Body of pancreas (tissue), 4 donors: ENCODE results near the gene ZMPSTE24. TPM values are rescaled to one million over a fixed set of nuclear protein-coding genes. Genes with fewer than 3 reads are reported as not detected.

Experiments used
- ATAC-seq: fragments of 150-250 bp; one replicate; pipeline ENCODE4 v1.9.1; 2016
- DNase-seq, 4 donors: peaks; one replicate each; pipeline ENCODE4 v3.0.0-alpha.2; 2019
- H3K27ac ChIP-seq, 4 donors: fragments of 200-600 bp; sonication (generic); 1 replicate in 3 of 4; 2 replicates in 1 of 4; pipeline versions ENCODE4 v1.5.1 to v1.6.1; 2016 to 2019; ENCODE audit warnings: mild to moderate bottlenecking in 1 of 4, mixed read lengths in 1 of 4, moderate library complexity in 1 of 4
- H3K27me3 ChIP-seq, 2 donors: fragments of 200-600 bp; sonication (generic); one replicate each; pipeline ENCODE4 v1.6.0; 2016; ENCODE audit warnings: mild to moderate bottlenecking in 1 of 2
- H3K36me3 ChIP-seq, 2 donors: fragments of 200-600 bp; sonication (generic); replicated peaks in 1 of 2; 2 replicates each; pipeline ENCODE4 v1.5.1; 2016; ENCODE audit warnings: low read depth in 2 of 2; ENCODE audit not compliant: insufficient read depth in 1 of 2
- H3K4me1 ChIP-seq: fragments of 200-600 bp; sonication (generic); one replicate; pipeline ENCODE4 v1.6.0; 2016
- H3K4me3 ChIP-seq, 2 donors: fragments of 200-600 bp; sonication (generic); 1 replicate in 1 of 2; 2 replicates in 1 of 2; pipeline ENCODE4 v1.5.1; 2016 to 2019
- H3K9me3 ChIP-seq, 3 donors: fragments of 200-600 bp; sonication (generic); 1 replicate in 2 of 3; 2 replicates in 1 of 3; pipeline ENCODE4 v1.5.1; 2016
- CTCF ChIP-seq, 7 experiments: fragments of 450-650 bp in 4 of 7; fragments of 200-600 bp in 3 of 7; sonication (generic) in 3 of 7; IDR thresholded peaks; one replicate each; pipeline ENCODE4 v1.5.1; 2016 to 2019; ENCODE audit warnings: antibody characterized with exemption in 7 of 7
- POLR2A ChIP-seq, 3 donors: fragments of 450-650 bp; IDR thresholded peaks; one replicate each; pipeline ENCODE4 v1.6.1; 2016; ENCODE audit warnings: antibody characterized with exemption in 3 of 3, mild to moderate bottlenecking in 2 of 3
- WGBS, 2 donors: methylation state at CpG; one replicate each; pipeline ENCODE4 v1.1.5; 2017; 5-methylcytosine and 5-hydroxymethylcytosine counted together
- intact Hi-C: fragments of 100-400 bp; cut with DNase I; formaldehyde crosslinking; loops from one replicate; pipeline ENCODE4 v1.15.1; 2023
- total RNA-seq, 2 donors: library from RNA; depleted of rRNA; stranded (reverse); fragments of >200 nt; gene quantifications; one replicate each; pipeline ENCODE4 v1.1.0, GENCODE V29; 2016

The ZMPSTE24 gene
- total RNA-seq, 2 donors from 2014 or later = 20.8 to 25.7 TPM

DNA sequence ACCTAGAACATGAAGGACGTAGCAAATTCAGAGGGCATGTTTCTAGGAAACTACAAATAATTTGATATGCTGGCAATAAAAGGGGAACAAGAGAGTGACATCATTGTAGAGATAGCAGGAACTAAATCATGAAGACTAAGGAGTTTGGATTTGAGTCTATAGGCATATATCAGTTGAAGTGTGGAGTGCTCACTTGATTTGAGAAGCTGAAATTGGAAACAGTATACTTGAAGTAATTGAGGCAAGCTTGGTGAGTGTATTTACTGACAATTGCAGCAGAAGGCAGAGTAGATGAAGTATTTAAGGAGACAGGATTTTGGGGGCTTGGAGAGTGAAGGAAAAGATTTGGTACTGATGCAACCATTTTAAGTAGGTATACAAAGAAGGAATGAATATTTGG, 16.7 kb upstream of the ZMPSTE24 start:
- no peak for TF ChIP-seq CTCF (IDR thresholded peaks at IDR 0.05)
- TF ChIP-seq POLR2A (IDR thresholded peaks at IDR 0.05) = no peak
- intact Hi-C loops = no loop called here
- Histone ChIP-seq H3K27ac (no peak overlapping the region), H3K36me3 (peaks cover 0 to 11% of the 10 kb centered on the region in 2 donors), H3K4me1 (no peaks in the 10 kb centered on the region), H3K27me3 (no peaks in the 10 kb centered on the region), H3K9me3 (no peaks in the 10 kb centered on the region), H3K4me3 (no peak overlapping the region)
- no peak for ATAC-seq
- DNase-seq = no peak
- WGBS, 2 donors = 75 to 92% methylated on average over 1 of the region's 1 CpG

DNA sequence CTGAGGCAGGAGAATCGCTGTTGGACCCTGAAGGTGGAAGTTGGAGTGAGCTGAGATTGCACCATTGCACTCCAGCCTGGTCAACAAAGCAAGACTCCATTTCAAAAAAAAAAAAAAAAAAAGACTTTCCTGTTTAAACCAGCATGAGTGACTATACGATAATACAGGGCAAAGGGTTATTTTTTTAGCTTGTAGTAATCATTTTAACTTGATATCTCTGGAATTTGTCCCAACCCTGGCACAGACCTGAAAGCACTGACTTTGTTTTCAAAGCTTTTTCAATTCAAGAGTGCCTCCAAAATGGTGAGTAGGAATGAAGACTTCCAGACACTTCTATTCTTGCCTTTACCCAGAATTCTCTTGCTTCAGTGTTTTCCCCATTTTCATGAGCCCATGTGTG, 14.7 kb upstream of the ZMPSTE24 start:
- no peaks in the 10 kb centered on the region for H3K27me3 ChIP-seq
- H3K36me3 ChIP-seq = peaks cover 0 to 3% of the 10 kb centered on the region in 2 donors
- ATAC-seq (no peak), DNase-seq (no peak)
- no peaks in the 10 kb centered on the region for H3K4me1 ChIP-seq
- no peak for TF ChIP-seq CTCF (IDR thresholded peaks at IDR 0.05)
- TF ChIP-seq POLR2A (IDR thresholded peaks at IDR 0.05) = no peak
- WGBS, 2 donors = 39 to 43% methylated on average over 2 of the region's 2 CpGs
- intact Hi-C loops = no loop called here
- H3K27ac ChIP-seq = no peak overlapping the region
- no peaks in the 10 kb centered on the region for H3K9me3 ChIP-seq
- no peak overlapping the region for H3K4me3 ChIP-seq

- ATAC-seq = no peak
- Histone ChIP-seq H3K4me3 (no peak overlapping the region), H3K9me3 (no peaks in the 10 kb centered on the region), H3K36me3 (no peaks in the 10 kb centered on the region), H3K4me1 (no peaks in the 10 kb centered on the region), H3K27me3 (no peaks in the 10 kb centered on the region), H3K27ac (no peak overlapping the region)
- intact Hi-C loops = no loop called here
- TF ChIP-seq POLR2A (IDR thresholded peaks at IDR 0.05) (no peak), CTCF (IDR thresholded peaks at IDR 0.05) (no peak)
- WGBS, 2 donors = 61 to 68% methylated on average over 4 of the region's 4 CpGs
- no peak for DNase-seq
These were observed 13.8 kb upstream of the ZMPSTE24 start for GRCh38 chr1:40244138-40244744.

GRCh38 chr1:40245686-40246085, 12.3 kb upstream of the ZMPSTE24 start:
- ATAC-seq (no peak), DNase-seq (no peak)
- no peaks in the 10 kb centered on the region for H3K36me3 ChIP-seq
- H3K9me3 ChIP-seq = no peaks in the 10 kb centered on the region
- no peaks in the 10 kb centered on the region for H3K27me3 ChIP-seq
- H3K4me3 ChIP-seq = no peak overlapping the region
- no peak overlapping the region for H3K27ac ChIP-seq
- TF ChIP-seq POLR2A (IDR thresholded peaks at IDR 0.05) = no peak
- no peak for TF ChIP-seq CTCF (IDR thresholded peaks at IDR 0.05)
- no peaks in the 10 kb centered on the region for H3K4me1 ChIP-seq
- WGBS, 2 donors = 73 to 74% methylated on average over 3 of the region's 3 CpGs
- intact Hi-C loops = no loop called here

- DNase-seq = no peak
- no peak for ATAC-seq
- TF ChIP-seq CTCF (IDR thresholded peaks at IDR 0.05) (no peak), POLR2A (IDR thresholded peaks at IDR 0.05) (no peak)
These were observed 10.4 kb upstream of the ZMPSTE24 start, which contains the start of gene TMCO2 for GRCh38 chr1:40247655-40248054. Gene TMCO2, plus strand, starts transcription at chr1:40247937. Its CDS starts 57 bp downstream, at chr1:40247994.

More at GRCh38 chr1:40247655-40248054, 10.4 kb upstream of the ZMPSTE24 start, which contains the start of gene TMCO2:
- Histone ChIP-seq H3K9me3 (no peaks in the 10 kb centered on the region), H3K27ac (no peak within 1 kb of the TSS), H3K4me3 (no peak within 1 kb of the TSS), H3K4me1 (no peaks in the 10 kb centered on the region), H3K27me3 (no peaks in the 10 kb centered on the region), H3K36me3 (no peaks in the 10 kb centered on the region)
- 35 to 40% methylated on average over 1 of the region's 1 CpG for WGBS, 2 donors
- intact Hi-C loops = no loop called here
